Measurements from ENCODE around the gene CNTNAP5. TPM values are rescaled to one million over a fixed set of nuclear protein-coding genes. Genes with fewer than 3 reads are reported as not detected.
A peak's percentile ranks its signal among the peaks of the same experiment; 100 is the strongest.

Gene CNTNAP5
- total RNA-seq, 1 donor from 2014 or later, result not detected

GRCh38 chr2:124482044-124482443 lies 457.0 kb downstream of the CNTNAP5 start:
- intact Hi-C loops (cut with micrococcal nuclease), result no loop called here
- Histone ChIP-seq H3K4me3 (no peak overlapping the region), H3K4me1 (no peaks in the 10 kb centered on the region), H3K36me3 (no peaks in the 10 kb centered on the region), H3K27me3 (ENCODE audit: low read depth) (no peaks in the 10 kb centered on the region), H3K27ac (replicated peaks) (no peak overlapping the region), H3K9me3 (replicated peaks) (no peaks in the 10 kb centered on the region)
- no peak for DNase-seq
- TF ChIP-seq CTCF (IDR thresholded peaks at IDR 0.05; ENCODE audit: borderline replicate concordance), result no peak

GRCh38 chr2:124482551-124482950 lies 457.5 kb downstream of the CNTNAP5 start:
- no peaks in the 10 kb centered on the region for H3K27me3 ChIP-seq (ENCODE audit: low read depth)
- TF ChIP-seq CTCF (IDR thresholded peaks at IDR 0.05; ENCODE audit: borderline replicate concordance), result no peak
- H3K9me3 ChIP-seq (replicated peaks), result no peaks in the 10 kb centered on the region
- no peak for DNase-seq
- no peak overlapping the region for H3K4me3 ChIP-seq
- no peaks in the 10 kb centered on the region for H3K36me3 ChIP-seq
- no peak overlapping the region for H3K27ac ChIP-seq (replicated peaks)
- intact Hi-C loops (cut with micrococcal nuclease), result no loop called here
- H3K4me1 ChIP-seq, result no peaks in the 10 kb centered on the region

GRCh38 chr2:124485659-124486058 lies 460.6 kb downstream of the CNTNAP5 start:
- no peak for TF ChIP-seq CTCF (IDR thresholded peaks at IDR 0.05; ENCODE audit: borderline replicate concordance)
- Histone ChIP-seq H3K4me1 (no peaks in the 10 kb centered on the region), H3K27me3 (ENCODE audit: low read depth) (no peaks in the 10 kb centered on the region), H3K4me3 (no peak overlapping the region), H3K9me3 (replicated peaks) (no peaks in the 10 kb centered on the region), H3K36me3 (no peaks in the 10 kb centered on the region), H3K27ac (replicated peaks) (no peak overlapping the region)
- no peak for DNase-seq
- intact Hi-C loops (cut with micrococcal nuclease), result no loop called here

GRCh38 chr2:124489686-124490085 lies 464.6 kb downstream of the CNTNAP5 start:
- H3K36me3 ChIP-seq, result no peaks in the 10 kb centered on the region
- intact Hi-C loops (cut with micrococcal nuclease), result no loop called here
- no peak for TF ChIP-seq CTCF (IDR thresholded peaks at IDR 0.05; ENCODE audit: borderline replicate concordance)
- no peaks in the 10 kb centered on the region for H3K27me3 ChIP-seq (ENCODE audit: low read depth)
- no peaks in the 10 kb centered on the region for H3K9me3 ChIP-seq (replicated peaks)
- H3K4me3 ChIP-seq, result no peak overlapping the region
- H3K4me1 ChIP-seq, result no peaks in the 10 kb centered on the region
- no peak for DNase-seq
- no peak overlapping the region for H3K27ac ChIP-seq (replicated peaks)

GRCh38 chr2:124501575-124502152 lies 476.6 kb downstream of the CNTNAP5 start:
- DNase-seq, result peak; percentile 29
- no peak overlapping the region for H3K4me3 ChIP-seq
- intact Hi-C loops (cut with micrococcal nuclease), result no loop called here
- no peaks in the 10 kb centered on the region for H3K36me3 ChIP-seq
- H3K27ac ChIP-seq (replicated peaks), result no peak overlapping the region
- H3K9me3 ChIP-seq (replicated peaks), result no peaks in the 10 kb centered on the region
- H3K27me3 ChIP-seq (ENCODE audit: low read depth), result no peaks in the 10 kb centered on the region
- TF ChIP-seq CTCF (IDR thresholded peaks at IDR 0.05; ENCODE audit: borderline replicate concordance), result no peak
- H3K4me1 ChIP-seq, result peaks cover 14% of the 10 kb centered on the region
